DND-41 (cell line): Measurements from ENCODE around the gene SUPT3H.

Source experiments
- ATAC-seq: fragments of 200-7000 bp; cut with Tn5 transposase; 3 replicates; pipeline ENCODE4 v1.9.1; 2021; ENCODE audit warnings: low read depth; ENCODE audit not compliant: insufficient read depth
- DNase-seq: peaks from one replicate; pipeline ENCODE4 v3.0.0-alpha.2; 2020
- H2AFZ ChIP-seq: 2 replicates; pipeline ENCODE4 v1.6.0; 2012; ENCODE audit warnings: low read depth, low read length
- H3K27ac ChIP-seq: 2 replicates; pipeline ENCODE4 v1.5.1; 2012; ENCODE audit warnings: low read length, inconsistent platforms
- H3K27me3 ChIP-seq: fragments of 200-600 bp; sonication (generic); 2 replicates; pipeline ENCODE4 v1.6.0; 2012; ENCODE audit warnings: low read length, mild to moderate bottlenecking, inconsistent platforms; ENCODE audit not compliant: insufficient read depth, poor library complexity
- H3K36me3 ChIP-seq: 2 replicates; pipeline ENCODE4 v1.5.1; 2012; ENCODE audit warnings: low read length, inconsistent platforms; ENCODE audit not compliant: insufficient read depth
- H3K4me1 ChIP-seq: 2 replicates; pipeline ENCODE4 v1.5.1; 2012; ENCODE audit warnings: mild to moderate bottlenecking, low read length; ENCODE audit not compliant: insufficient read depth
- H3K4me2 ChIP-seq: 2 replicates; pipeline ENCODE4 v1.6.0; 2012; ENCODE audit warnings: mild to moderate bottlenecking, moderate library complexity, low read length, inconsistent platforms; ENCODE audit not compliant: insufficient read depth
- H3K4me3 ChIP-seq, 2 experiments: fragments of 200-600 bp in 1 of 2; shearing (Covaris generic) in 1 of 2; 2 replicates each; pipeline ENCODE4 v1.5.1; 2012 to 2016; ENCODE audit warnings: inconsistent platforms in 2 of 2, low read length in 2 of 2, mild to moderate bottlenecking in 2 of 2, low read depth in 1 of 2, moderate library complexity in 1 of 2
- H3K79me2 ChIP-seq: 2 replicates; pipeline ENCODE4 v1.6.0; 2012; ENCODE audit warnings: low read length, inconsistent platforms; ENCODE audit not compliant: insufficient read depth
- H3K9ac ChIP-seq: 2 replicates; pipeline ENCODE4 v1.6.0; 2012; ENCODE audit warnings: low read depth, mild to moderate bottlenecking, inconsistent platforms, low read length, moderate library complexity
- H3K9me3 ChIP-seq: 2 replicates; pipeline ENCODE4 v1.5.1; 2012; ENCODE audit warnings: low read length, moderate library complexity, mild to moderate bottlenecking, inconsistent platforms; ENCODE audit not compliant: insufficient read depth, severe bottlenecking
- H4K20me1 ChIP-seq: 2 replicates; pipeline ENCODE4 v1.6.0; 2012; ENCODE audit warnings: low read length; ENCODE audit not compliant: insufficient read depth
- EZH2 ChIP-seq: IDR thresholded peaks from 3 replicates; pipeline ENCODE4 v1.6.1; 2012; ENCODE audit warnings: borderline replicate concordance, low read depth, mild to moderate bottlenecking, moderate library complexity, low read length, inconsistent platforms; ENCODE audit not compliant: severe bottlenecking
- TF ChIP-seq, protein P1 (sequence below): IDR thresholded peaks from 2 replicates; pipeline ENCODE4 v1.5.1; 2012; ENCODE audit warnings: borderline replicate concordance, low read length, moderate library complexity, mild to moderate bottlenecking; ENCODE audit not compliant: poor library complexity, severe bottlenecking; ENCODE audit errors: extremely low read depth

SUPT3H gene

DNA sequence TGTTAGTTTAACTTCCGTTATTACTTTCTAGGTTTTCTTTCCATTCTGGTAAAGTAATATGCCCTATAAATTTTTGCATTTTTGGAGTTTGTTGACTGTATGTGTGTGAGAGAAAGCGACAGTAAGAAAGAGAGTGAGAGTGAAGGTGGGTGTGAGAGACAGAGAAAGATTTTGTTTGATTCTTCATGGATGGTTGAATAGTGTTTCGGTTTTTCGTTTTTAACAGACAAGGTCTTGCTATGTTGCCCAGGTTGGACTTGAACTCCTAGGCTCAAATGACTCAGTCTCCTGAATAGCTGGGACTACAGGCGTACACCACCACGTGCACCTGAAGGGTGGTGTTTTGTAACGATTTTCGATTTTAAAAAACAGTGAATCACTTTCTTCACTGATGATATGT lies 378.7 kb downstream of the SUPT3H start:
- ATAC-seq (no peak), DNase-seq (no peak)
- H4K20me1 ChIP-seq = no peaks in the 10 kb centered on the region
- H3K4me1 ChIP-seq = peaks cover 26% of the 10 kb centered on the region
- H3K79me2 ChIP-seq = no peaks in the 10 kb centered on the region
- TF ChIP-seq, protein P1, sequence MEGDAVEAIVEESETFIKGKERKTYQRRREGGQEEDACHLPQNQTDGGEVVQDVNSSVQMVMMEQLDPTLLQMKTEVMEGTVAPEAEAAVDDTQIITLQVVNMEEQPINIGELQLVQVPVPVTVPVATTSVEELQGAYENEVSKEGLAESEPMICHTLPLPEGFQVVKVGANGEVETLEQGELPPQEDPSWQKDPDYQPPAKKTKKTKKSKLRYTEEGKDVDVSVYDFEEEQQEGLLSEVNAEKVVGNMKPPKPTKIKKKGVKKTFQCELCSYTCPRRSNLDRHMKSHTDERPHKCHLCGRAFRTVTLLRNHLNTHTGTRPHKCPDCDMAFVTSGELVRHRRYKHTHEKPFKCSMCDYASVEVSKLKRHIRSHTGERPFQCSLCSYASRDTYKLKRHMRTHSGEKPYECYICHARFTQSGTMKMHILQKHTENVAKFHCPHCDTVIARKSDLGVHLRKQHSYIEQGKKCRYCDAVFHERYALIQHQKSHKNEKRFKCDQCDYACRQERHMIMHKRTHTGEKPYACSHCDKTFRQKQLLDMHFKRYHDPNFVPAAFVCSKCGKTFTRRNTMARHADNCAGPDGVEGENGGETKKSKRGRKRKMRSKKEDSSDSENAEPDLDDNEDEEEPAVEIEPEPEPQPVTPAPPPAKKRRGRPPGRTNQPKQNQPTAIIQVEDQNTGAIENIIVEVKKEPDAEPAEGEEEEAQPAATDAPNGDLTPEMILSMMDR = no peak
- TF ChIP-seq EZH2 = no peak
- H3K27me3 ChIP-seq = no peaks in the 10 kb centered on the region
- H3K36me3 ChIP-seq = no peaks in the 10 kb centered on the region
- no peak overlapping the region for H3K4me3 ChIP-seq
- H3K27ac ChIP-seq = no peak overlapping the region
- H3K4me2 ChIP-seq = no peak overlapping the region
- no peaks in the 10 kb centered on the region for H3K9me3 ChIP-seq
- H3K9ac ChIP-seq = no peak overlapping the region
- no peak overlapping the region for H2AFZ ChIP-seq

DNA sequence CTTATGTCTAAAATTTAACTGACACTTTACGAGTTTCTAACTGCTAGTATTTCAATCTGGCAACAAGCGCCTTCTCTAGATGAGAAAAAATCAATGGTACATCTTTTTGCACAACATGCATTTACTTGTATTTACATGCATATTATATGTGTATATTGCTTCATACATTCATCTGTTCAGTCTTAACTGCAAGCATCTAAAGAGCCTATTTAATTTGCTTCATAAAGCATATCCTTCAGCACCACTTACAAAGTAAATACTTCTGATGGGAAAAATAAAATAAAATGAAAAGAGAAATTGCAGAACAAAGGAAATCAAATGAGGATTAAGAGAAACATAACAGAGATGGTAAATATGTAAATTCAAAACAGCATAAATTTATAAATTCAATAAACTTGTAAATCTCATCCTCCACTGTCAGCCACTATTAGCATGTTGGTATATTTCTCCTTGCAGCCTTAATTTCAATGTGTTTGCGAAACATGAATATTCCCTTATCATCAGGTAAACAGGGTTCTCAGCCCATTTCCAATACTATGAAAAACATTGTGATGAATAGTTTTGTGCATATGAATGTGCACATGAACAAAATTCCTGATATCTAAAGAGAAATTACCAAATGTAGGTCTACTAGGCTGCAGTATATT lies 382.1 kb downstream of the SUPT3H start:
- no peaks in the 10 kb centered on the region for H3K9me3 ChIP-seq
- H3K36me3 ChIP-seq = no peaks in the 10 kb centered on the region
- H3K9ac ChIP-seq = no peak overlapping the region
- H3K27ac ChIP-seq = no peak overlapping the region
- no peak overlapping the region for H3K4me2 ChIP-seq
- H3K27me3 ChIP-seq = no peaks in the 10 kb centered on the region
- H3K4me1 ChIP-seq = peaks cover under 1% of the 10 kb centered on the region; the same call in 1 of the 2 replicates
- H3K4me3 ChIP-seq = no peak overlapping the region
- no peaks in the 10 kb centered on the region for H3K79me2 ChIP-seq
- TF ChIP-seq, protein P1 = no peak
- no peak for TF ChIP-seq EZH2
- no peak overlapping the region for H2AFZ ChIP-seq
- ATAC-seq (no peak), DNase-seq (no peak)
- H4K20me1 ChIP-seq = no peaks in the 10 kb centered on the region

DNA sequence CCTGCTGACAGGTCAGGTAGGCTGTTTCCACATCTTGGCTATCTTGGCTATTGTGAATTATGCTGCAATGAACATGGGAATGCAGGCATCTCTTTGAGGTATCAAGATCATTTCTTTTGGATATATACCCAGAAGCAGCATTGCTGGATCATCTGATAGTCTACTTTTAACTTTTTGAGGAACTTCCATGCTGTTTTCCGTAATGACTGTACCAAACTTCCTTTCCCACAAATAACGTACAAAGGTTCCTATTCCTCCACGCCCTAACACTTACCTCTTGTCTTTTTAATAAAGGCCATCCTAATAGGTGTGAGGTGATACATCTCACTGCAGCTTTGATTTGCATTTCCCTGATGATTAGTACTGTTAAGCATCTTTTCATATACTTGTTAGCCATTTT lies 388.3 kb downstream of the SUPT3H start:
- no peaks in the 10 kb centered on the region for H3K9me3 ChIP-seq
- no peak overlapping the region for H3K4me3 ChIP-seq
- no peak overlapping the region for H3K4me2 ChIP-seq
- ATAC-seq = no peak
- no peak for TF ChIP-seq EZH2
- TF ChIP-seq, protein P1 = no peak
- H3K9ac ChIP-seq = no peak overlapping the region
- H3K36me3 ChIP-seq = no peaks in the 10 kb centered on the region
- H3K4me1 ChIP-seq = no peaks in the 10 kb centered on the region
- no peak overlapping the region for H3K27ac ChIP-seq
- no peak overlapping the region for H2AFZ ChIP-seq
- H4K20me1 ChIP-seq = no peaks in the 10 kb centered on the region
- DNase-seq = no peak
- no peaks in the 10 kb centered on the region for H3K79me2 ChIP-seq
- no peaks in the 10 kb centered on the region for H3K27me3 ChIP-seq
